ENCODE data around the gene LIN7A.
"Not testable (repeated sequence)": the region's sequence is repeated elsewhere in the genome, so short reads cannot be mapped to it uniquely, and the experiment has no call there.

Gene LIN7A

GRCh38 chr12:80798281-80798680, 139.5 kb downstream of the LIN7A start:
- Histone ChIP-seq H3K4me1 (ENCODE audit: insufficient read depth, low read length) (no peaks in the 10 kb centered on the region), H3K27ac (ENCODE audit: low read length) (no peak overlapping the region), H3K9me3 (ENCODE audit: insufficient read depth, low read length, severe bottlenecking) (no peaks in the 10 kb centered on the region), H2AFZ (ENCODE audit: low read depth, low read length) (no peak overlapping the region), H3K4me2 (ENCODE audit: insufficient read depth, low read length) (no peak overlapping the region), H4K20me1 (ENCODE audit: insufficient read depth, low read length) (no peaks in the 10 kb centered on the region), H3K9ac (ENCODE audit: low read depth, low read length) (no peak overlapping the region), H3K27me3 (ENCODE audit: insufficient read depth, low read length, poor library complexity) (no peaks in the 10 kb centered on the region), H3K79me2 (ENCODE audit: insufficient read depth, low read length) (no peaks in the 10 kb centered on the region), H3K36me3 (ENCODE audit: insufficient read depth, low read length) (no peaks in the 10 kb centered on the region), H3K4me3 (ENCODE audit: low read depth in 1 of 2, low read length in 2 of 2) (no peak overlapping the region)
- ATAC-seq (ENCODE audit: insufficient read depth, low read depth) (no peak), DNase-seq (no peak)
- TF ChIP-seq EZH2 (IDR thresholded peaks at IDR 0.05; ENCODE audit: borderline replicate concordance, low read depth, low read length, severe bottlenecking) = no peak
- TF ChIP-seq, protein P1, sequence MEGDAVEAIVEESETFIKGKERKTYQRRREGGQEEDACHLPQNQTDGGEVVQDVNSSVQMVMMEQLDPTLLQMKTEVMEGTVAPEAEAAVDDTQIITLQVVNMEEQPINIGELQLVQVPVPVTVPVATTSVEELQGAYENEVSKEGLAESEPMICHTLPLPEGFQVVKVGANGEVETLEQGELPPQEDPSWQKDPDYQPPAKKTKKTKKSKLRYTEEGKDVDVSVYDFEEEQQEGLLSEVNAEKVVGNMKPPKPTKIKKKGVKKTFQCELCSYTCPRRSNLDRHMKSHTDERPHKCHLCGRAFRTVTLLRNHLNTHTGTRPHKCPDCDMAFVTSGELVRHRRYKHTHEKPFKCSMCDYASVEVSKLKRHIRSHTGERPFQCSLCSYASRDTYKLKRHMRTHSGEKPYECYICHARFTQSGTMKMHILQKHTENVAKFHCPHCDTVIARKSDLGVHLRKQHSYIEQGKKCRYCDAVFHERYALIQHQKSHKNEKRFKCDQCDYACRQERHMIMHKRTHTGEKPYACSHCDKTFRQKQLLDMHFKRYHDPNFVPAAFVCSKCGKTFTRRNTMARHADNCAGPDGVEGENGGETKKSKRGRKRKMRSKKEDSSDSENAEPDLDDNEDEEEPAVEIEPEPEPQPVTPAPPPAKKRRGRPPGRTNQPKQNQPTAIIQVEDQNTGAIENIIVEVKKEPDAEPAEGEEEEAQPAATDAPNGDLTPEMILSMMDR (IDR thresholded peaks at IDR 0.05; ENCODE audit: borderline replicate concordance, extremely low read depth, low read length, poor library complexity, severe bottlenecking) = no peak

DNA sequence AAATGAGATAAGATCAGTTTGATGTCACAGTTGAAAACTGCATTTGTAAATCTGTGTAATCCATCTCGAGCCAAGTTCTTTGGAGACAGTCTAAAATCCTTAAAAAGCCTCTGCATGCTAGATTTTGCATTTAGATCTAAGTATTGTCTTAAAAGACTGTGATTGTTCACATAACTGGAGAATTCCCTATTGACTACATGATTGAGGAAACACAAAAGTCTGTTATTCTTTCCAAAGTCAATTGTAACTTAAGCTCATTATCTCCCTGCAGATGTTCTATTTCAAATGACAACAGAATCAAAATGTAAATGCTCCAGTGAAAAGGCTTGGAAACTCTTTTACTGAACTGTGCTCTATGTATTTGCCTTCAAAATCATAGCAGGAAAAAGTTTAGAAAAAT, 143.2 kb downstream of the LIN7A start:
- no peak for TF ChIP-seq EZH2 (IDR thresholded peaks at IDR 0.05; ENCODE audit: borderline replicate concordance, low read depth, low read length, severe bottlenecking)
- H3K4me2 ChIP-seq (ENCODE audit: insufficient read depth, low read length) = no peak overlapping the region
- H3K36me3 ChIP-seq (ENCODE audit: insufficient read depth, low read length) = no peaks in the 10 kb centered on the region
- no peaks in the 10 kb centered on the region for H3K79me2 ChIP-seq (ENCODE audit: insufficient read depth, low read length)
- H3K4me1 ChIP-seq (ENCODE audit: insufficient read depth, low read length) = no peaks in the 10 kb centered on the region
- no peaks in the 10 kb centered on the region for H3K9me3 ChIP-seq (ENCODE audit: insufficient read depth, low read length, severe bottlenecking)
- H3K4me3 ChIP-seq (ENCODE audit: low read depth in 1 of 2, low read length in 2 of 2) = no peak overlapping the region
- no peak overlapping the region for H3K9ac ChIP-seq (ENCODE audit: low read depth, low read length)
- DNase-seq (no peak), ATAC-seq (ENCODE audit: insufficient read depth, low read depth) (no peak)
- H3K27me3 ChIP-seq (ENCODE audit: insufficient read depth, low read length, poor library complexity) = no peaks in the 10 kb centered on the region
- H4K20me1 ChIP-seq (ENCODE audit: insufficient read depth, low read length) = no peaks in the 10 kb centered on the region
- no peak overlapping the region for H2AFZ ChIP-seq (ENCODE audit: low read depth, low read length)
- H3K27ac ChIP-seq (ENCODE audit: low read length) = no peak overlapping the region

- H3K9me3 ChIP-seq (ENCODE audit: insufficient read depth, low read length, severe bottlenecking) = no peaks in the 10 kb centered on the region
- no peak overlapping the region for H3K4me2 ChIP-seq (ENCODE audit: insufficient read depth, low read length)
- no peaks in the 10 kb centered on the region for H3K4me1 ChIP-seq (ENCODE audit: insufficient read depth, low read length)
- H3K36me3 ChIP-seq (ENCODE audit: insufficient read depth, low read length) = no peaks in the 10 kb centered on the region
- H3K27me3 ChIP-seq (ENCODE audit: insufficient read depth, low read length, poor library complexity) = no peaks in the 10 kb centered on the region
- TF ChIP-seq, protein P1 (IDR thresholded peaks at IDR 0.05; ENCODE audit: borderline replicate concordance, extremely low read depth, low read length, poor library complexity, severe bottlenecking) = no peak
- no peak for TF ChIP-seq EZH2 (IDR thresholded peaks at IDR 0.05; ENCODE audit: borderline replicate concordance, low read depth, low read length, severe bottlenecking)
- no peak overlapping the region for H2AFZ ChIP-seq (ENCODE audit: low read depth, low read length)
- H3K27ac ChIP-seq (ENCODE audit: low read length) = no peak overlapping the region
- no peaks in the 10 kb centered on the region for H4K20me1 ChIP-seq (ENCODE audit: insufficient read depth, low read length)
- DNase-seq (no peak), ATAC-seq (ENCODE audit: insufficient read depth, low read depth) (no peak)
- H3K4me3 ChIP-seq (ENCODE audit: low read depth in 1 of 2, low read length in 2 of 2) = no peak overlapping the region
- H3K9ac ChIP-seq (ENCODE audit: low read depth, low read length) = no peak overlapping the region
- H3K79me2 ChIP-seq (ENCODE audit: insufficient read depth, low read length) = no peaks in the 10 kb centered on the region
These were observed 144.9 kb downstream of the LIN7A start for GRCh38 chr12:80792861-80793260.

DNA sequence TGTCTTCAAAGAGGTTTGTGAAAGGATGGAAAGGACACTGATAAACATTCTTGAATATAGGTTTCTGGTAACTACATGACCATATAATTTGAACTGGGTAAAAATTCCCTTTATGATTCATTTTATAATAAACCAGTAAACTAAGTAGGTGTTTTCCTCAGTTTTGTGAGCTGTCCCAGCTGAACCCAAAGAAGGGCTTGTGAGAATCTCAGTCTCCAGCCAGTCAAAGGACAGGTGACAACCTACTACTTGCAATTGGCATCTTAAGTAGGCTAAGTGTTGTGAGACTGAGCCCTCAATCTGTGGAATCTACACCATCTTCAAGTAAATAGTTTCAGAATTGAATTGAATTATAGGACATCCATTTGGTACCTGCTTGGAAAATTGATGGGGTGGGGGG, 145.9 kb downstream of the LIN7A start:
- Histone ChIP-seq H3K4me3 (ENCODE audit: low read depth in 1 of 2, low read length in 2 of 2) (no peak overlapping the region), H3K9ac (ENCODE audit: low read depth, low read length) (no peak overlapping the region), H3K27me3 (ENCODE audit: insufficient read depth, low read length, poor library complexity) (no peaks in the 10 kb centered on the region), H3K79me2 (ENCODE audit: insufficient read depth, low read length) (no peaks in the 10 kb centered on the region), H3K4me1 (ENCODE audit: insufficient read depth, low read length) (no peaks in the 10 kb centered on the region), H3K36me3 (ENCODE audit: insufficient read depth, low read length) (no peaks in the 10 kb centered on the region), H3K27ac (ENCODE audit: low read length) (no peak overlapping the region), H4K20me1 (ENCODE audit: insufficient read depth, low read length) (no peaks in the 10 kb centered on the region), H2AFZ (ENCODE audit: low read depth, low read length) (no peak overlapping the region), H3K9me3 (ENCODE audit: insufficient read depth, low read length, severe bottlenecking) (no peaks in the 10 kb centered on the region), H3K4me2 (ENCODE audit: insufficient read depth, low read length) (no peak overlapping the region)
- ATAC-seq (ENCODE audit: insufficient read depth, low read depth) = no peak
- DNase-seq = no peak
- TF ChIP-seq, protein P1 (IDR thresholded peaks at IDR 0.05; ENCODE audit: borderline replicate concordance, extremely low read depth, low read length, poor library complexity, severe bottlenecking) = no peak
- TF ChIP-seq EZH2 (IDR thresholded peaks at IDR 0.05; ENCODE audit: borderline replicate concordance, low read depth, low read length, severe bottlenecking) = no peak

GRCh38 chr12:80788407-80788806, 149.3 kb downstream of the LIN7A start:
- H4K20me1 ChIP-seq (ENCODE audit: insufficient read depth, low read length); H3K4me2 ChIP-seq (ENCODE audit: insufficient read depth, low read length); H3K79me2 ChIP-seq (ENCODE audit: insufficient read depth, low read length); H3K9me3 ChIP-seq (ENCODE audit: insufficient read depth, low read length, severe bottlenecking); H3K27me3 ChIP-seq (ENCODE audit: insufficient read depth, low read length, poor library complexity); DNase-seq; ATAC-seq (ENCODE audit: insufficient read depth, low read depth); H3K4me1 ChIP-seq (ENCODE audit: insufficient read depth, low read length); H3K27ac ChIP-seq (ENCODE audit: low read length); H3K36me3 ChIP-seq (ENCODE audit: insufficient read depth, low read length); H3K9ac ChIP-seq (ENCODE audit: low read depth, low read length); H3K4me3 ChIP-seq (ENCODE audit: low read depth in 1 of 2, low read length in 2 of 2); H2AFZ ChIP-seq (ENCODE audit: low read depth, low read length): not testable (repeated sequence)

- not testable (repeated sequence) for H3K79me2 ChIP-seq (ENCODE audit: insufficient read depth, low read length); H3K9ac ChIP-seq (ENCODE audit: low read depth, low read length); H2AFZ ChIP-seq (ENCODE audit: low read depth, low read length); ATAC-seq (ENCODE audit: insufficient read depth, low read depth); H3K4me3 ChIP-seq (ENCODE audit: low read depth in 1 of 2, low read length in 2 of 2); DNase-seq; H3K4me1 ChIP-seq (ENCODE audit: insufficient read depth, low read length); H3K27ac ChIP-seq (ENCODE audit: low read length); H3K4me2 ChIP-seq (ENCODE audit: insufficient read depth, low read length); H3K9me3 ChIP-seq (ENCODE audit: insufficient read depth, low read length, severe bottlenecking); H3K27me3 ChIP-seq (ENCODE audit: insufficient read depth, low read length, poor library complexity); H3K36me3 ChIP-seq (ENCODE audit: insufficient read depth, low read length); H4K20me1 ChIP-seq (ENCODE audit: insufficient read depth, low read length)
These were observed 154.7 kb downstream of the LIN7A start for GRCh38 chr12:80782963-80783470.
